GM12878 (cell line): ENCODE measurements around the gene RBMS3. TPM values are rescaled to one million over a fixed set of nuclear protein-coding genes. Genes with fewer than 3 reads are reported as not detected.

Experiments used
- ATAC-seq: fragments of 200-7000 bp; cut with Tn5 transposase; 3 replicates; pipeline ENCODE4 v1.9.1; 2020; ENCODE audit warnings: mild to moderate bottlenecking, moderate library complexity
- BruUV-seq: library from RNA; stranded (reverse); fragments of 400-500 nt; replicated peaks from 2 replicates; lab custom pipeline; 2021; lab: Mats Ljungman, UMichigan
- CTCF ChIA-PET: fragments of 300-600 bp; sonication (Branson Sonifier 250); formaldehyde crosslinking; extraction: SDS; loops from one replicate; lab custom pipeline; 2021; ENCODE audit warnings: inconsistent platforms; lab: Yijun Ruan, JAX
- POLR2A ChIA-PET: fragments of 350-600 bp; formaldehyde crosslinking; extraction: SDS; loops from one replicate; lab custom pipeline; 2021; ENCODE audit warnings: inconsistent platforms; lab: Charles Lee
- RAD21 ChIA-PET: fragments of 300-600 bp; sonication (Branson Sonifier 250); formaldehyde crosslinking; loops from one replicate; lab custom pipeline; 2023; ENCODE audit warnings: antibody characterized with exemption; ENCODE audit not compliant: unreplicated experiment; lab: Charles Lee
- SMC1A ChIA-PET: fragments of 300-600 bp; sonication (Branson Sonifier 250); formaldehyde crosslinking; loops from one replicate; lab custom pipeline; 2023; ENCODE audit not compliant: unreplicated experiment, uncharacterized antibody; lab: Charles Lee
- DNase-seq: peaks from one replicate; pipeline ENCODE4 v3.0.0-alpha.2; 2011; ENCODE audit warnings: low read depth, low spot score
- FAIRE-seq: peaks from 3 replicates; lab custom pipeline; 2011; peaks lifted over from hg19 to GRCh38; lab: Jason Lieb, UNC
- H2AFZ ChIP-seq: 2 replicates; pipeline ENCODE4 v1.6.0; 2011; ENCODE audit warnings: low read depth, low read length, control low read depth; ENCODE audit not compliant: control insufficient read depth
- H3K27ac ChIP-seq: 2 replicates; pipeline ENCODE4 v1.5.1; 2011; ENCODE audit warnings: control low read depth; ENCODE audit not compliant: control insufficient read depth, insufficient read depth
- H3K27me3 ChIP-seq, 2 experiments: replicated peaks in 1 of 2; 2 replicates each; pipeline versions ENCODE4 v1.6.0 to v1.6.1; 2011; ENCODE audit warnings: low read length in 1 of 2; ENCODE audit not compliant: control insufficient read depth in 2 of 2, insufficient read depth in 2 of 2
- H3K36me3 ChIP-seq, 2 experiments: 2 replicates each; pipeline ENCODE4 v1.5.1; 2011; ENCODE audit warnings: low read length in 1 of 2; ENCODE audit not compliant: control insufficient read depth in 2 of 2, insufficient read depth in 2 of 2
- H3K4me1 ChIP-seq: 2 replicates; pipeline ENCODE4 v1.6.1; 2011; ENCODE audit warnings: mild to moderate bottlenecking, low read length, moderate library complexity, mixed read lengths; ENCODE audit not compliant: control insufficient read depth, insufficient read depth
- H3K4me2 ChIP-seq: 2 replicates; pipeline ENCODE4 v1.6.0; 2011; ENCODE audit warnings: control low read depth; ENCODE audit not compliant: control insufficient read depth, insufficient read depth
- H3K4me3 ChIP-seq: fragments of 200-600 bp; sonication (generic); 2 replicates; pipeline ENCODE4 v1.5.1; 2016
- H3K79me2 ChIP-seq: 2 replicates; pipeline ENCODE4 v1.6.0; 2011; ENCODE audit warnings: low read length; ENCODE audit not compliant: control insufficient read depth, insufficient read depth
- H3K9ac ChIP-seq: 2 replicates; pipeline ENCODE4 v1.8.0; 2011; ENCODE audit warnings: low read length, control low read depth, mixed read lengths; ENCODE audit not compliant: control insufficient read depth, insufficient read depth
- H3K9me3 ChIP-seq: replicated peaks from 3 replicates; pipeline ENCODE4 v1.5.1; 2011; ENCODE audit warnings: mild to moderate bottlenecking, low read length; ENCODE audit not compliant: control insufficient read depth, insufficient read depth
- H4K20me1 ChIP-seq: 2 replicates; pipeline ENCODE4 v1.6.0; 2011; ENCODE audit not compliant: control insufficient read depth, insufficient read depth
- CBX5 ChIP-seq: sonication (generic); IDR thresholded peaks from 2 replicates; pipeline ENCODE4 v1.6.1; 2016; ENCODE audit warnings: low read depth, moderate library complexity, mild to moderate bottlenecking, inconsistent platforms
- EP300 ChIP-seq, 2 experiments: fragments of 150-350 bp in 1 of 2; IDR thresholded peaks; 2 replicates each; pipeline ENCODE4 v1.6.1; 2011 to 2012; ENCODE audit warnings: low read depth in 2 of 2, low read length in 2 of 2, borderline replicate concordance in 1 of 2, improper control_type of control experiment in 1 of 2, inconsistent platforms in 1 of 2; ENCODE audit not compliant: control insufficient read depth in 1 of 2
- ETV6 ChIP-seq, 2 experiments: fragments of 450-650 bp in 1 of 2; IDR thresholded peaks in 1 of 2; conservative IDR thresholded peaks in 1 of 2; 2 replicates each; pipeline ENCODE4 v1.6.1; 2014; ENCODE audit warnings: antibody characterized with exemption in 1 of 2, borderline replicate concordance in 1 of 2, low read depth in 1 of 2, mild to moderate bottlenecking in 1 of 2, moderate library complexity in 1 of 2
- GATAD2B ChIP-seq: fragments of 450-650 bp; conservative IDR thresholded peaks from 2 replicates; pipeline ENCODE4 v1.6.1; 2017; ENCODE audit warnings: low read depth, mild to moderate bottlenecking, moderate library complexity
- JUND ChIP-seq: IDR thresholded peaks from 2 replicates; pipeline ENCODE4 v1.6.1; 2012; ENCODE audit warnings: low read depth, mild to moderate bottlenecking, low read length, improper control_type of control experiment, moderate library complexity
- NFYB ChIP-seq: IDR thresholded peaks from 2 replicates; pipeline ENCODE4 v1.6.1; 2011; ENCODE audit warnings: low read depth, mild to moderate bottlenecking, low read length, improper control_type of control experiment, moderate library complexity; ENCODE audit not compliant: insufficient read depth
- ZBTB4 ChIP-seq: fragments of 450-650 bp; formaldehyde crosslinking; IDR thresholded peaks from 2 replicates; pipeline ENCODE4 v1.4.0; 2022; ENCODE audit warnings: mild to moderate bottlenecking, moderate library complexity
- WGBS: methylation state at CpG from one replicate; pipeline ENCODE4 v1.1.6; 2016; ENCODE audit warnings: low lambda C conversion rate; ENCODE audit not compliant: insufficient replicate concordance, insufficient coverage; ENCODE audit errors: missing lambda C conversion rate; 5-methylcytosine and 5-hydroxymethylcytosine counted together
- in situ Hi-C: fragments of 300-500 bp; cut with MboI; formaldehyde crosslinking; loops from 9 replicates; pipeline ENCODE4 v1.14.3; 2018; ENCODE audit warnings: mixed read lengths
- intact Hi-C: fragments of 100-400 bp; cut with micrococcal nuclease; formaldehyde crosslinking; loops from one replicate; pipeline ENCODE4 v1.14.2; 2022; ENCODE audit not compliant: unreplicated experiment
- polyA plus RNA-seq, 11 experiments: library from polyadenylated mRNA; depleted of rRNA in 4 of 11; unstranded in 6 of 11; stranded (reverse) in 5 of 11; fragments of >200 nt; fragmentation: Nextera tagmentation in 4 of 11; fragmentation: Illumina TruSeq in 1 of 11; extraction: Ambion mirVana in 4 of 11; extraction: Trizol in 1 of 11; gene quantifications; 1 replicate in 1 of 11; 2 replicates in 10 of 11; pipeline versions ENCODE4 v1.2.1 to v1.2.3, GENCODE V29; 2011 to 2016; ENCODE audit warnings: inconsistent platforms in 2 of 11, missing spikeins in 2 of 11, low read depth in 1 of 11
- total RNA-seq, 4 experiments: library from RNA; depleted of rRNA in 3 of 4; stranded (reverse); fragments of >200 nt in 3 of 4; fragmentation: Illumina TruSeq in 1 of 4; extraction: Trizol in 1 of 4; gene quantifications; 2 replicates each; pipeline versions ENCODE4 v1.2.1 to v1.2.3, GENCODE V29; 2013 to 2021
- TF ChIP-seq, protein P1 (sequence below): fragments of 450-650 bp; IDR thresholded peaks from 2 replicates; pipeline ENCODE4 v1.6.1; 2018; ENCODE audit warnings: borderline replicate concordance, mild to moderate bottlenecking; ENCODE audit not compliant: partially characterized antibody

Gene RBMS3
- total and polyA plus RNA-seq, 10 of the 15 experiments (the other 5 are each of a cell fraction or from before 2014, with no cell fraction given), result 0.79 to 4.7 (median 3.1) TPM

GRCh38 chr3:29594261-29594660 lies 313.4 kb downstream of the RBMS3 start (continued):
- TF ChIP-seq, protein P1, sequence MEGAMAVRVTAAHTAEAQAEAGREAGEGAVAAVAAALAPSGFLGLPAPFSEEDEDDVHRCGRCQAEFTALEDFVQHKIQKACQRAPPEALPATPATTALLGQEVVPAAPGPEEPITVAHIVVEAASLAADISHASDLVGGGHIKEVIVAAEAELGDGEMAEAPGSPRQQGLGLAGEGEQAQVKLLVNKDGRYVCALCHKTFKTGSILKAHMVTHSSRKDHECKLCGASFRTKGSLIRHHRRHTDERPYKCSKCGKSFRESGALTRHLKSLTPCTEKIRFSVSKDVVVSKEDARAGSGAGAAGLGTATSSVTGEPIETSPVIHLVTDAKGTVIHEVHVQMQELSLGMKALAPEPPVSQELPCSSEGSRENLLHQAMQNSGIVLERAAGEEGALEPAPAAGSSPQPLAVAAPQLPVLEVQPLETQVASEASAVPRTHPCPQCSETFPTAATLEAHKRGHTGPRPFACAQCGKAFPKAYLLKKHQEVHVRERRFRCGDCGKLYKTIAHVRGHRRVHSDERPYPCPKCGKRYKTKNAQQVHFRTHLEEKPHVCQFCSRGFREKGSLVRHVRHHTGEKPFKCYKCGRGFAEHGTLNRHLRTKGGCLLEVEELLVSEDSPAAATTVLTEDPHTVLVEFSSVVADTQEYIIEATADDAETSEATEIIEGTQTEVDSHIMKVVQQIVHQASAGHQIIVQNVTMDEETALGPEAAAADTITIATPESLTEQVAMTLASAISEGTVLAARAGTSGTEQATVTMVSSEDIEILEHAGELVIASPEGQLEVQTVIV, result no peak
- TF ChIP-seq JUND (no peak), ETV6 (conservative IDR thresholded peaks at IDR 0.05 in 1 of 2, IDR thresholded peaks at IDR 0.05 in 1 of 2; ENCODE audit: borderline replicate concordance in 1 of 2, low read depth in 1 of 2) (no peak), GATAD2B (no peak), CBX5 (no peak)

DNA sequence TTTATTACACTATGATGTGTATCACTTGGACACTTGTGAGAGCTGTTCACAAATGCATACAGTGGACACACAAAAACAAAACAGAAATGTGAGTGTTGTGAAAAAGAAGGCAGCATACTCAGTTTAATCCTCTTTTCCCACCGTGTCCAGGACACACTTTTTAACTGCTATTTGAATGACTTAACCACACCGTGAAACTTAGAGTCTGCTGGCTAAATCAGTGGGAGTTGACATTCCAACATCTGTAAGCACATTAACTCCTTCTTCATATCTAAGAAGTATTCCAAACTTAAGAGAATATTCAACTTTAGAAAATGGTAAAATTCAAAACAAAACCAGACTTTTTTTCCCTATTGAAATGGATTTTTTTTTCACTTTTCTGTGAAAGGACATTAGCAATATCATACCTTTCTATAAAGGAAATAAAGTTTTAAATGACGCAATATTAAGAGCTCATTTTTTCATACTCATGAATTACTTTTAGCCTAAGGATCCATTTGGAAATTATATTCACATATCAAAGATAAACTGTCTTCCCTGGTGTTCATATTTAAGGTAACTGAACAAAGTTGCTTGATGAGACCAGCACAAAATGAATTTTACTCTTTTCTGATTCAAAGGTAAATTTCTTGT lies 316.6 kb downstream of the RBMS3 start:
- no peak; the same call in 2 of the 3 replicates for ATAC-seq
- no peak overlapping the region for H3K9ac ChIP-seq
- intact Hi-C loops (no loop called here), in situ Hi-C loops (no loop called here)
- BruUV-seq, result no TSS peak
- no peaks in the 10 kb centered on the region for H3K36me3 ChIP-seq
- H3K4me2 ChIP-seq, result peak overlapping the region; percentile 53; the same call in 1 of the 2 replicates
- H3K9me3 ChIP-seq, result no peaks in the 10 kb centered on the region
- no peak overlapping the region for H3K27ac ChIP-seq
- H4K20me1 ChIP-seq, result no peaks in the 10 kb centered on the region
- H2AFZ ChIP-seq, result peak overlapping the region; percentile 23; the same call in 1 of the 2 replicates
- WGBS, result 43% methylated on average over 3 of the region's 3 CpGs
- no peaks in the 10 kb centered on the region for H3K4me1 ChIP-seq
- no peak for FAIRE-seq
- H3K27me3 ChIP-seq, result no peaks in the 10 kb centered on the region
- TF ChIP-seq ZBTB4 (CRISPR knock-in tag) (no peak), NFYB (no peak), EP300 (IDR thresholded peaks at IDR 0.05; ENCODE audit: borderline replicate concordance in 1 of 2, control insufficient read depth in 1 of 2, low read depth in 2 of 2, low read length in 2 of 2) (no peak)
- SMC1A ChIA-PET, result interaction anchor here (0.7 to 1.1 kb wide), 2 partner anchors 187 to 817 kb away, joined by 3 read pairs; no protein-coding TSS in a partner anchor
- CTCF ChIA-PET, result interaction anchor here (0.7 kb wide), 1 partner anchor 222 kb away, joined by 4 read pairs; no protein-coding TSS in a partner anchor
- DNase-seq, result no peak
- no peaks in the 10 kb centered on the region for H3K79me2 ChIP-seq
- H3K4me3 ChIP-seq, result no peak overlapping the region
- POLR2A ChIA-PET, result no interaction called here
- RAD21 ChIA-PET, result interaction anchor here (0.7 kb wide), 1 partner anchor 50 kb away, joined by 3 read pairs; no protein-coding TSS in a partner anchor
